Mesothelial cell of epicardium (in vitro differentiated cells): ENCODE results near the gene CLSTN2. TPM values are rescaled to one million over a fixed set of nuclear protein-coding genes. Genes with fewer than 3 reads are reported as not detected.

Experiments used
- DNase-seq, 2 experiments: peaks; one replicate each; pipeline ENCODE4 v3.0.0; 2021; ENCODE audit warnings: low spot score in 2 of 2; ENCODE audit not compliant: unreplicated experiment in 2 of 2
- H3K27ac Mint-ChIP-seq: 2 replicates; pipeline ENCODE4 v1.8.0; 2021; ENCODE audit warnings: mixed read lengths
- H3K27me3 Mint-ChIP-seq: 2 replicates; pipeline ENCODE4 v1.8.0; 2021; ENCODE audit warnings: low read depth, mixed read lengths
- H3K36me3 Mint-ChIP-seq: 2 replicates; pipeline ENCODE4 v1.8.0; 2021; ENCODE audit warnings: mixed read lengths
- H3K4me1 Mint-ChIP-seq: 2 replicates; pipeline ENCODE4 v1.8.0; 2021; ENCODE audit warnings: mixed read lengths
- H3K4me3 Mint-ChIP-seq: 2 replicates; pipeline ENCODE4 v1.8.0; 2021; ENCODE audit warnings: mild to moderate bottlenecking, moderate library complexity, mixed read lengths
- H3K9me3 Mint-ChIP-seq: 2 replicates; pipeline ENCODE4 v1.8.0; 2021; ENCODE audit warnings: mixed read lengths
- CTCF ChIP-seq: fragments of 200-600 bp; sonication (generic); IDR thresholded peaks from one replicate; pipeline ENCODE4 v1.5.0; 2021; ENCODE audit warnings: antibody characterized with exemption; ENCODE audit not compliant: unreplicated experiment
- total RNA-seq: library from RNA; stranded (reverse); gene quantifications from 3 replicates; pipeline ENCODE4 v1.2.1, GENCODE V29; 2021

Gene CLSTN2
- total RNA-seq, 1 donor from 2014 or later: 18.2 TPM

GRCh38 chr3:140323561-140323960, 388.6 kb downstream of the CLSTN2 start:
- DNase-seq: no peak
- no peaks in the 10 kb centered on the region for H3K36me3 Mint-ChIP-seq
- TF ChIP-seq CTCF: no peak
- H3K27me3 Mint-ChIP-seq: peaks cover 17% of the 10 kb centered on the region
- H3K27ac Mint-ChIP-seq: no peak overlapping the region
- no peaks in the 10 kb centered on the region for H3K9me3 Mint-ChIP-seq
- no peak overlapping the region for H3K4me3 Mint-ChIP-seq
- H3K4me1 Mint-ChIP-seq: peaks cover 14% of the 10 kb centered on the region

GRCh38 chr3:140332131-140332530, 397.1 kb downstream of the CLSTN2 start:
- no peak for TF ChIP-seq CTCF
- no peak for DNase-seq
- H3K9me3 Mint-ChIP-seq: no peaks in the 10 kb centered on the region
- H3K36me3 Mint-ChIP-seq: no peaks in the 10 kb centered on the region
- H3K4me3 Mint-ChIP-seq: no peak overlapping the region
- H3K27me3 Mint-ChIP-seq: peaks cover 2% of the 10 kb centered on the region
- H3K4me1 Mint-ChIP-seq: peaks cover 13% of the 10 kb centered on the region
- no peak overlapping the region for H3K27ac Mint-ChIP-seq

- DNase-seq: no peak
- Mint-ChIP-seq H3K4me3 (no peak overlapping the region), H3K36me3 (no peaks in the 10 kb centered on the region), H3K4me1 (peaks cover 13% of the 10 kb centered on the region), H3K9me3 (no peaks in the 10 kb centered on the region), H3K27ac (no peak overlapping the region), H3K27me3 (peaks cover 2% of the 10 kb centered on the region)
- TF ChIP-seq CTCF: no peak
These were observed 399.3 kb downstream of the CLSTN2 start for GRCh38 chr3:140334132-140334929.

GRCh38 chr3:140336465-140336864, 401.5 kb downstream of the CLSTN2 start:
- Mint-ChIP-seq H3K36me3 (no peaks in the 10 kb centered on the region), H3K27me3 (peaks cover 2% of the 10 kb centered on the region), H3K27ac (no peak overlapping the region), H3K4me3 (no peak overlapping the region), H3K4me1 (peaks cover 21% of the 10 kb centered on the region), H3K9me3 (no peaks in the 10 kb centered on the region)
- DNase-seq: no peak
- TF ChIP-seq CTCF: no peak

GRCh38 chr3:140338916-140339315, 403.9 kb downstream of the CLSTN2 start:
- DNase-seq: no peak
- Mint-ChIP-seq H3K27me3 (peaks cover 2% of the 10 kb centered on the region), H3K4me3 (no peak overlapping the region), H3K36me3 (no peaks in the 10 kb centered on the region), H3K4me1 (peaks cover 12% of the 10 kb centered on the region), H3K27ac (no peak overlapping the region), H3K9me3 (no peaks in the 10 kb centered on the region)
- no peak for TF ChIP-seq CTCF
